ENCODE results near the gene UNC13C. TPM values are rescaled to one million over a fixed set of nuclear protein-coding genes. Genes with fewer than 3 reads are reported as not detected.

UNC13C gene
- total and polyA plus RNA-seq, 2 of the 13 experiments (the other 11 are each of a cell fraction or from before 2014, with no cell fraction given): 0.04 TPM; not detected in 1

- H2AFZ ChIP-seq (ENCODE audit: low read length): no peak overlapping the region
- H3K4me1 ChIP-seq (ENCODE audit: insufficient read depth, low read length): no peaks in the 10 kb centered on the region
- H3K79me2 ChIP-seq (ENCODE audit: insufficient read depth, low read length): no peaks in the 10 kb centered on the region
- H4K20me1 ChIP-seq (ENCODE audit: insufficient read depth, low read length): no peaks in the 10 kb centered on the region
- 3% methylated on average over 2 of the region's 2 CpGs for WGBS (ENCODE audit: low lambda C conversion rate)
- no peaks in the 10 kb centered on the region for H3K9me3 ChIP-seq (ENCODE audit: low read length)
- no peak overlapping the region for H3K27ac ChIP-seq (ENCODE audit: extremely low read length, insufficient read depth, low read length)
- H3K36me3 ChIP-seq (replicated peaks in 1 of 2; ENCODE audit: control insufficient read depth in 1 of 2, insufficient read depth in 2 of 2, low read length in 2 of 2): no peaks in the 10 kb centered on the region
- H3K4me3 ChIP-seq (replicated peaks in 1 of 3; ENCODE audit: insufficient read depth in 1 of 3, low read depth in 2 of 3, low read length in 3 of 3): no peak overlapping the region
- no peak for FAIRE-seq
- H3K4me2 ChIP-seq (ENCODE audit: low read depth, low read length): no peak overlapping the region
- no TSS peak for BruUV-seq (replicated peaks)
- peak in 1 of 2 experiments; percentile 21; a peak in 1 of 4 replicates for TF ChIP-seq MAFK (conservative IDR thresholded peaks at IDR 0.05 in 1 of 2, IDR thresholded peaks at IDR 0.05 in 1 of 2; ENCODE audit: low read length in 2 of 2)
- TF ChIP-seq, protein P1, sequence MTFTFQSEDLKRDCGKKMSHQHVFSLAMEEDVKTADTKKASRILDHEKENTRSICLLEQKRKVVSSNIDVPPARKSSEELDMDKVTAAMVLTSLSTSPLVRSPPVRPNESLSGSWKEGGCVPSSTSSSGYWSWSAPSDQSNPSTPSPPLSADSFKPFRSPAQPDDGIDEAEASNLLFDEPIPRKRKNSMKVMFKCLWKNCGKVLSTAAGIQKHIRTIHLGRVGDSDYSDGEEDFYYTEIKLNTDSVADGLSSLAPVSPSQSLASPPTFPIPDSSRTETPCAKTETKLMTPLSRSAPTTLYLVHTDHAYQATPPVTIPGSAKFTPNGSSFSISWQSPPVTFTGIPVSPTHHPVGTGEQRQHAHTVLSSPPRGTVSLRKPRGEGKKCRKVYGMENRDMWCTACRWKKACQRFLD (CRISPR knock-in tag; IDR thresholded peaks at IDR 0.05; ENCODE audit: borderline replicate concordance): no peak
- intact Hi-C loops (cut with micrococcal nuclease; ENCODE audit: unreplicated experiment) (no loop called here), in situ Hi-C loops (cut with HindIII; ENCODE audit: extremely low pct_ligation_motif_present, low pct_unique_long_range_greater_than_20kb) (no loop called here)
- CTCF ChIA-PET (ENCODE audit: low intra/inter-chr PET ratio, low total read pairs): no interaction called here
- no peak overlapping the region for H3K9ac ChIP-seq (ENCODE audit: insufficient read depth, low read depth, low read length)
- POLR2A ChIA-PET: no interaction called here
- no peak for DNase-seq (ENCODE audit: low spot score)
- no peak for ATAC-seq
- no peaks in the 10 kb centered on the region for H3K27me3 ChIP-seq (ENCODE audit: control insufficient read depth in 1 of 2, insufficient read depth in 2 of 2, low read length in 2 of 2)
Measured at GRCh38 chr15:54514601-54515000, 536.4 kb downstream of the UNC13C start.

DNA sequence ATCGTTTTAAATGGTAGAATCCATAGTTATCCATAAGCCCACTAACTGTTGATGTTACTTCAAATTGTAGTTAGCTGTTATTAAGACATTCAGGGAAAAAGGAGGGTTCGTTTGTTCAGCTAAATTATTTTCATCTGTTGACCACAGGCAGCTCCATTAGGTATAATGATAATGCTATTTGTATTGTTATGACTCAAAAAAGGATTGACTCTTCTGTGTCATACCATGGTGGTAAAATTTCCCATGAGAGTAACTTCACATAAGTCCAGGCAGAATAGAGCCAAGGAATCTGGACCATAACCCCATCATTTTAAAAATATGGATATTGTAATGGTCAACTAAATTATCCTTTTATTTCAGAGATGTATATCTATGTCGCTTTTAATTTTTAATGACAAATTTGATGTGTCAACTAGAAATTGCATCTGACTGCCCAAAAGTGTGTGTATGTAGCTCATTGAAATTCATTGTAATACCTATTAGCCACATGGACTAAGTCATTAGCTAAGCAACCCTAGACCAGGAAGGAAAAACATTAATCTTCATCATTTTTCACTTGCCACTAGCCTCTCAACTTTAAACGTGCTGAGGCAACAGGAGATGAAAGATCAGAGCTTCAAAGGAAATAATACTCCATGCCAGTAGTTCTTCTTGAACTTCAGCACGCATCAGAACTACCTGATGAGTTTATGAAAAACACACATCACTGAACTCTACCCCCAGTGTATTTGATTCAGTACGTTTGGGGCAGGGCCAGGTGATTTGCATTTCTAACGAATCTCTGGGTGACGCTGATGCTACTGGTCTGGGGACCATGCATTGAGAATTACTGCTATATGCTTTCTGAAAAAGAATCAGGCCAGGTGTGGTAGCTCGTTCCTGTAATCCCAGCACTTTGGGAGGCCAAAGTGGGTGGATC is 537.7 kb downstream of the UNC13C start:
- in situ Hi-C loops (cut with HindIII; ENCODE audit: extremely low pct_ligation_motif_present, low pct_unique_long_range_greater_than_20kb): no loop called here
- WGBS (ENCODE audit: low lambda C conversion rate): 7% methylated on average over 8 of the region's 9 CpGs
- POLR2A ChIA-PET: no interaction called here
- TF ChIP-seq ZNF234 (CRISPR knock-in tag; conservative IDR thresholded peaks at IDR 0.05) (no peak), AGO2 (optimal IDR thresholded peaks at IDR 0.05; ENCODE audit: low read depth, low read length) (no peak), KAT2B (IDR thresholded peaks at IDR 0.05; ENCODE audit: borderline replicate concordance, low read depth, low read length) (no peak), FOXM1 (CRISPR knock-in tag; IDR thresholded peaks at IDR 0.05) (no peak), NFRKB (IDR thresholded peaks at IDR 0.05) (no peak), ZNF232 (CRISPR knock-in tag; IDR thresholded peaks at IDR 0.05; ENCODE audit: borderline replicate concordance) (no peak), HDAC1 (CRISPR knock-in tag; IDR thresholded peaks at IDR 0.05) (no peak), RBFOX2 (IDR thresholded peaks at IDR 0.05; ENCODE audit: low read depth, low read length) (no peak), KDM4B (CRISPR knock-in tag; IDR thresholded peaks at IDR 0.05) (no peak), ZNF572 (CRISPR knock-in tag; IDR thresholded peaks at IDR 0.05) (no peak), MED13 (CRISPR knock-in tag; IDR thresholded peaks at IDR 0.05) (no peak), DRAP1 (CRISPR knock-in tag; IDR thresholded peaks at IDR 0.05) (no peak), ZNF773 (CRISPR knock-in tag; IDR thresholded peaks at IDR 0.05; ENCODE audit: borderline replicate concordance) (no peak), GMEB1 (CRISPR knock-in tag; IDR thresholded peaks at IDR 0.05; ENCODE audit: borderline replicate concordance) (no peak)

More for the DNA sequence above, 537.7 kb downstream of the UNC13C start:
- no peak overlapping the region for H3K27ac ChIP-seq (ENCODE audit: extremely low read length, insufficient read depth, low read length)
- no peaks in the 10 kb centered on the region for H4K20me1 ChIP-seq (ENCODE audit: insufficient read depth, low read length)
- ATAC-seq (no peak), DNase-seq (ENCODE audit: low spot score) (no peak), FAIRE-seq (no peak)
- H3K79me2 ChIP-seq (ENCODE audit: insufficient read depth, low read length): no peaks in the 10 kb centered on the region
- no peak overlapping the region for H3K9ac ChIP-seq (ENCODE audit: insufficient read depth, low read depth, low read length)
- H3K4me2 ChIP-seq (ENCODE audit: low read depth, low read length): no peak overlapping the region
- CTCF ChIA-PET (ENCODE audit: low intra/inter-chr PET ratio, low total read pairs): no interaction called here
- no peaks in the 10 kb centered on the region for H3K4me1 ChIP-seq (ENCODE audit: insufficient read depth, low read length)
- no peaks in the 10 kb centered on the region for H3K27me3 ChIP-seq (ENCODE audit: control insufficient read depth in 1 of 2, insufficient read depth in 2 of 2, low read length in 2 of 2)
- no peaks in the 10 kb centered on the region for H3K9me3 ChIP-seq (ENCODE audit: low read length)
- H3K4me3 ChIP-seq (replicated peaks in 1 of 3; ENCODE audit: insufficient read depth in 1 of 3, low read depth in 2 of 3, low read length in 3 of 3): no peak overlapping the region
- intact Hi-C loops (cut with micrococcal nuclease; ENCODE audit: unreplicated experiment): no loop called here
- no TSS peak for BruUV-seq (replicated peaks)
- no peak overlapping the region for H2AFZ ChIP-seq (ENCODE audit: low read length)
- H3K36me3 ChIP-seq (replicated peaks in 1 of 2; ENCODE audit: control insufficient read depth in 1 of 2, insufficient read depth in 2 of 2, low read length in 2 of 2): no peaks in the 10 kb centered on the region
